Endodermal cell (in vitro differentiated cells): ENCODE results near the gene SPAG7. TPM values are rescaled to one million over a fixed set of nuclear protein-coding genes. Genes with fewer than 3 reads are reported as not detected.

ENCODE experiments used
- DNase-seq: peaks from one replicate; pipeline ENCODE4 v3.0.0-alpha.2; 2017
- H3K27ac ChIP-seq: 2 replicates; pipeline ENCODE4 v1.5.1; 2013; ENCODE audit warnings: mild to moderate bottlenecking, low read depth, low read length, moderate library complexity
- H3K27me3 ChIP-seq: 2 replicates; pipeline ENCODE4 v1.6.1; 2013; ENCODE audit warnings: mild to moderate bottlenecking, low read length, moderate library complexity; ENCODE audit not compliant: insufficient read depth, control insufficient read depth, poor library complexity, severe bottlenecking
- H3K36me3 ChIP-seq: 2 replicates; pipeline ENCODE4 v1.7.0; 2013; ENCODE audit warnings: mild to moderate bottlenecking, low read length, moderate library complexity; ENCODE audit not compliant: control insufficient read depth, insufficient read depth
- H3K4me1 ChIP-seq: one replicate; pipeline ENCODE4 v1.7.0; 2013; ENCODE audit warnings: low read length; ENCODE audit not compliant: control insufficient read depth, insufficient read depth
- H3K4me3 ChIP-seq: 2 replicates; pipeline ENCODE4 v1.5.1; 2013; ENCODE audit warnings: mild to moderate bottlenecking, low read length, moderate library complexity
- H3K9ac ChIP-seq: 2 replicates; pipeline ENCODE4 v1.6.1; 2013; ENCODE audit warnings: mild to moderate bottlenecking, low read length, moderate library complexity; ENCODE audit not compliant: poor library complexity, severe bottlenecking; ENCODE audit errors: extremely low read depth
- H3K9me3 ChIP-seq: 2 replicates; pipeline ENCODE4 v1.6.1; 2013; ENCODE audit warnings: mild to moderate bottlenecking, low read length, moderate library complexity; ENCODE audit not compliant: control insufficient read depth
- H3K27ac Mint-ChIP-seq: 2 replicates; pipeline ENCODE4 v1.8.0; 2020; ENCODE audit warnings: mixed read lengths
- H3K27me3 Mint-ChIP-seq: 2 replicates; pipeline ENCODE4 v1.8.0; 2021; ENCODE audit warnings: mild to moderate bottlenecking, mixed read lengths; ENCODE audit not compliant: insufficient read depth
- H3K36me3 Mint-ChIP-seq: 2 replicates; pipeline ENCODE4 v1.8.0; 2020; ENCODE audit warnings: low read depth, mixed read lengths
- H3K4me1 Mint-ChIP-seq: 2 replicates; pipeline ENCODE4 v1.8.0; 2020; ENCODE audit warnings: mixed read lengths
- H3K4me3 Mint-ChIP-seq: 2 replicates; pipeline ENCODE4 v1.8.0; 2020; ENCODE audit warnings: mild to moderate bottlenecking, moderate library complexity, mixed read lengths
- H3K9me3 Mint-ChIP-seq: 2 replicates; pipeline ENCODE4 v1.8.0; 2020; ENCODE audit warnings: mild to moderate bottlenecking, mixed read lengths
- WGBS, 2 experiments: methylation state at CpG; one replicate each; pipeline versions ENCODE4 v1.1.5 to v1.1.7; 2013; ENCODE audit warnings: missing lambda C conversion rate in 2 of 2, mixed read lengths in 1 of 2; ENCODE audit not compliant: insufficient coverage in 1 of 2, insufficient read length in 1 of 2; 5-methylcytosine and 5-hydroxymethylcytosine counted together
- total RNA-seq, 2 donors: library from RNA; stranded (reverse); fragmentation: NEBNext Ultra II Directional in 1 of 2; extraction: Animal tissue kit (Norgen Biotek cat#: 25700) in 1 of 2; gene quantifications; 2 replicates in 1 of 2; 3 replicates in 1 of 2; pipeline ENCODE4 v1.2.1, GENCODE V29; 2021
- TF ChIP-seq, protein P1 (sequence below): fragments of 200-600 bp; sonication (generic); conservative IDR thresholded peaks from 2 replicates; pipeline ENCODE4 v1.5.0; 2021; ENCODE audit warnings: antibody characterized with exemption, mild to moderate bottlenecking

SPAG7 gene
- total RNA-seq, 2 donors from 2014 or later = 81.1 to 84.4 TPM

DNA sequence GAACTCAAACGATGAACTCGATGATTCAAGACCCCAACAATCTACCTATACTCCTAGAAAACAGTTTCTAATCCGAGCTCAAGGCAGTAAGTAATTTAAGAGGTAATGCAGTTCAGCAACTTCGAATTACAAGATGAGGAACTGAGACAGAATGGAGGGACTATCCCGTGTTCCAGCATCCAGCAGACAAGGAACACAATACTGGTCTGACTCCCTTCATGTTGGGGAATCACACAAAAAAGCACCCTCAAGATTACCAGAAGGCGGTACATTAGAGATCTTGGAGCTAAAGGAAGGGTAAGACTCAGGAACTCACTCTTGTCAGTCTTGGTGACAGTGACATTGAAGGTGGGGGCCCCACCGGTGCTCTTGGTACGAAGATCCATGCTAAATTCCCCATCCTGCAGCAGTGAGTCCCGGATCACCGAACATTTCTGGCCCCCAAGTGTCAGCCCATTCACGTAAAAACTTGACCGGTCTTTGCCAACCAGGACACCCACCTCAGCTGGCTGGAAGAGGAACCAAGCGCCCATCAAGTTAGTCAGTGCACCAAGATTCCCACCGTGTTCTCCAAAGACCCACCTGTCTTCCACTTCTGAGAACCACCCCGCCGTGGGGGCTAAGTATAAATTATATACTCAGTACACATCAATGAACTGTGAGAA is 21.2 kb downstream of the SPAG7 start:
- DNase-seq = no peak
- Mint-ChIP-seq H3K36me3 (peaks cover 46% of the 10 kb centered on the region), H3K27ac (peak overlapping the region; percentile 87), H3K4me1 (peaks cover 32% of the 10 kb centered on the region), H3K9me3 (no peaks in the 10 kb centered on the region), H3K27me3 (no peaks in the 10 kb centered on the region), H3K4me3 (peak overlapping the region; percentile 93)
- WGBS, 2 experiments = 42 to 63% methylated on average over 10 to 16 of the region's 16 CpGs
- peaks cover 47% of the 10 kb centered on the region for H3K36me3 ChIP-seq
- no peaks in the 10 kb centered on the region for H3K9me3 ChIP-seq
- no peaks in the 10 kb centered on the region for H3K27me3 ChIP-seq
- peak overlapping the region; percentile 7 for H3K27ac ChIP-seq
- peak overlapping the region; percentile 85 for H3K9ac ChIP-seq
- H3K4me1 ChIP-seq = peaks cover 15% of the 10 kb centered on the region
- TF ChIP-seq, protein P1, sequence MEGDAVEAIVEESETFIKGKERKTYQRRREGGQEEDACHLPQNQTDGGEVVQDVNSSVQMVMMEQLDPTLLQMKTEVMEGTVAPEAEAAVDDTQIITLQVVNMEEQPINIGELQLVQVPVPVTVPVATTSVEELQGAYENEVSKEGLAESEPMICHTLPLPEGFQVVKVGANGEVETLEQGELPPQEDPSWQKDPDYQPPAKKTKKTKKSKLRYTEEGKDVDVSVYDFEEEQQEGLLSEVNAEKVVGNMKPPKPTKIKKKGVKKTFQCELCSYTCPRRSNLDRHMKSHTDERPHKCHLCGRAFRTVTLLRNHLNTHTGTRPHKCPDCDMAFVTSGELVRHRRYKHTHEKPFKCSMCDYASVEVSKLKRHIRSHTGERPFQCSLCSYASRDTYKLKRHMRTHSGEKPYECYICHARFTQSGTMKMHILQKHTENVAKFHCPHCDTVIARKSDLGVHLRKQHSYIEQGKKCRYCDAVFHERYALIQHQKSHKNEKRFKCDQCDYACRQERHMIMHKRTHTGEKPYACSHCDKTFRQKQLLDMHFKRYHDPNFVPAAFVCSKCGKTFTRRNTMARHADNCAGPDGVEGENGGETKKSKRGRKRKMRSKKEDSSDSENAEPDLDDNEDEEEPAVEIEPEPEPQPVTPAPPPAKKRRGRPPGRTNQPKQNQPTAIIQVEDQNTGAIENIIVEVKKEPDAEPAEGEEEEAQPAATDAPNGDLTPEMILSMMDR = no peak
- H3K4me3 ChIP-seq = peak overlapping the region; percentile 91

DNA sequence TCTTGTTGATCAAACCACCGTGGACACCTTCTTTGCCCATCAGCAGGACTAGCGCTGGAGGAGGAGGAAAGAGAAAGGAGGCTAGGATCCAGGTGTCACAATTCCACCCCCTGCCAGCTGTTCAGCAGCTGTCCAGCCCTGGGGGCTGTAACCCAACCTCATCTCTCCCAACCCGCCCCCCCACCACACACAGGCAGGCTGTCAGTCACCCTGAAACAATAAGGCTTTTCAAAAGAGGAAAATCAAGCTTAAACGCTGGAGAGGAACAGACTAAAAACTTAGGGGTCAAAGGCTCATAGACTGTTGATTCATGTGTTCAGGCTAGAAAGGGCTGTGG is 21.7 kb downstream of the SPAG7 start:
- peaks cover 48% of the 10 kb centered on the region for H3K36me3 Mint-ChIP-seq
- H3K27me3 Mint-ChIP-seq = no peaks in the 10 kb centered on the region
- H3K9me3 Mint-ChIP-seq = no peaks in the 10 kb centered on the region
- Histone ChIP-seq H3K9me3 (no peaks in the 10 kb centered on the region), H3K27ac (no peak overlapping the region), H3K4me3 (peak overlapping the region; percentile 91), H3K27me3 (no peaks in the 10 kb centered on the region), H3K4me1 (peaks cover 10% of the 10 kb centered on the region), H3K9ac (no peak overlapping the region), H3K36me3 (peaks cover 47% of the 10 kb centered on the region)
- 76% methylated on average over 4 of the region's 4 CpGs; no CpG with 5 or more reads in 1 of the 2 experiments for WGBS, 2 experiments
- peak overlapping the region; percentile 89 for H3K27ac Mint-ChIP-seq
- TF ChIP-seq, protein P1 = no peak
- no peak for DNase-seq
- peak overlapping the region; percentile 93 for H3K4me3 Mint-ChIP-seq
- H3K4me1 Mint-ChIP-seq = peaks cover 32% of the 10 kb centered on the region

DNA sequence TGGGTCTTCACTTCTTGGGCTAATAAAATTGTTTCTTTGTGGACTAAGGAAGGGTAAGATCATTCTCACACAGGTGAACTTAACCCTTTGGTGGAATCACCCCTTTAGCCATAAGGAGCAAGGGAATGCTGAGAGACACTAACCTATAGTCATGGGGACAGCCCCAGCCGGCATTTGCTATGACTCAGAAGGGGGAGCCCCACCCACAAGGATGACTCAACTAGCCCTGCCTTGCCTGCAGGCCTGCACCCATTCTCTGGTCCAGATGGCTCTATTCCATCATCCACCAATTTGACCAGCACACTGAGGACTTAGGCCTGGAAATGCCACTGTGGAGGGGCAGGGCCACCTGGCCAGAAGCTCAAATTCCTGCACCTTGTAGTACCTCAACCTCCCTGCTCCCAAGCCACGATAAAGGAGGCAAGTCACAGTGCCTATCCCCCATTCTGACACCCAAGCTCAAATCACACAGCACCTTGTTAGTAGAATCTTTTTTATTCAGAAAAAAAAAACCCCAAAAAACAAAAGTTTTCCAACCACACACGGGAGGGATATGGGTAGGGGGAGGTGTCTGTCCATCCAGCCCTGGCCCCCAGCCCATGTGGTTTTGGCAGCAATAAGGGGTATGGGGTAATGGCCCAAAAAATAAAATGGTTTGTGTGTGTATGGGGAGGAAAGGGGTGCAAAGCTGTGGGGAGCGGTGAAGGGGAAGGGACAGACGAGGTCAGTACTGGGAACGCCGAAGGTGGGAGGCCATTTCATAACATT is 22.3 kb downstream of the SPAG7 start:
- Mint-ChIP-seq H3K27ac (peak overlapping the region; percentile 89), H3K4me1 (peaks cover 28% of the 10 kb centered on the region), H3K36me3 (peaks cover 48% of the 10 kb centered on the region), H3K27me3 (no peaks in the 10 kb centered on the region), H3K4me3 (peak overlapping the region; percentile 93), H3K9me3 (no peaks in the 10 kb centered on the region)
- Histone ChIP-seq H3K9me3 (no peaks in the 10 kb centered on the region), H3K4me1 (peaks cover 10% of the 10 kb centered on the region), H3K27ac (no peak overlapping the region), H3K9ac (peak overlapping the region; percentile 23), H3K4me3 (peak overlapping the region; percentile 91), H3K36me3 (peaks cover 47% of the 10 kb centered on the region), H3K27me3 (no peaks in the 10 kb centered on the region)
- TF ChIP-seq, protein P1 = no peak
- DNase-seq = peak; percentile 81
- 82 to 86% methylated on average over 6 to 7 of the region's 7 CpGs for WGBS, 2 experiments
